K562 (cell line): ENCODE measurements around the gene SEZ6L. TPM values are rescaled to one million over a fixed set of nuclear protein-coding genes. Genes with fewer than 3 reads are reported as not detected.
A peak's percentile ranks its signal among the peaks of the same experiment; 100 is the strongest.

Experiments
- CBX3 ChIP-seq, 2 experiments: IDR thresholded peaks; 1 replicate in 1 of 2; 2 replicates in 1 of 2; pipeline ENCODE4 v1.6.1; 2012; ENCODE audit warnings: inconsistent platforms in 2 of 2, low read length in 2 of 2, borderline replicate concordance in 1 of 2, control low read depth in 1 of 2
- CSDE1 ChIP-seq, 2 experiments: fragments of 450-650 bp; IDR thresholded peaks; 2 replicates each; pipeline ENCODE4 v1.6.1; 2016; ENCODE audit warnings: mild to moderate bottlenecking in 1 of 2
- FUS ChIP-seq: fragments of 200-400 bp; formaldehyde crosslinking; optimal IDR thresholded peaks from 2 replicates; pipeline ENCODE3; 2017; ENCODE audit warnings: low read depth, low read length
- GTF2B ChIP-seq: IDR thresholded peaks from 2 replicates; pipeline ENCODE4 v1.6.1; 2011; ENCODE audit not compliant: insufficient read length; ENCODE audit errors: extremely low read depth
- MEIS2 ChIP-seq: fragments of 450-650 bp; IDR thresholded peaks from 2 replicates; pipeline ENCODE4 v1.6.1; 2014; ENCODE audit warnings: mild to moderate bottlenecking; ENCODE audit not compliant: partially characterized antibody
- PRMT5 ChIP-seq: sonication (generic); formaldehyde crosslinking; IDR thresholded peaks from 2 replicates; pipeline ENCODE4 v1.5.0; 2020; ENCODE audit warnings: missing genetic modification reagents
- SMARCA4 ChIP-seq: fragments of 450-650 bp; IDR thresholded peaks from 2 replicates; pipeline ENCODE4 v1.6.1; 2016
- SRSF3 ChIP-seq: fragments of 200-400 bp; formaldehyde crosslinking; IDR thresholded peaks from 2 replicates; pipeline ENCODE4 v1.6.1; 2016; ENCODE audit warnings: mild to moderate bottlenecking, low read length, moderate library complexity; ENCODE audit not compliant: insufficient read depth
- TCF7L2 ChIP-seq: fragments of 150-350 bp; IDR thresholded peaks from 2 replicates; pipeline ENCODE4 v1.6.1; 2016; ENCODE audit warnings: low read depth, mild to moderate bottlenecking, low read length, moderate library complexity
- ZBTB8A ChIP-seq: fragments of 450-650 bp; IDR thresholded peaks from 2 replicates; pipeline ENCODE4 v1.6.1; 2018; ENCODE audit warnings: mild to moderate bottlenecking, moderate library complexity; ENCODE audit not compliant: partially characterized antibody
- ZNF12 ChIP-seq: sonication (generic); formaldehyde crosslinking; IDR thresholded peaks from 2 replicates; pipeline ENCODE4 v1.4.0; 2020; ENCODE audit warnings: mild to moderate bottlenecking, missing genetic modification reagents
- ZNF232 ChIP-seq: sonication (generic); formaldehyde crosslinking; IDR thresholded peaks from 2 replicates; pipeline ENCODE4 v1.8.0; 2022; ENCODE audit warnings: mild to moderate bottlenecking, missing genetic modification reagents
- ZNF436 ChIP-seq: fragments of 250-450, 450-650 bp; sonication (Bioruptor Pico); formaldehyde crosslinking; IDR thresholded peaks from 2 replicates; pipeline ENCODE4 v1.7.0; 2020; ENCODE audit warnings: mild to moderate bottlenecking
- ZNF583 ChIP-seq: fragments of 250-450 bp; sonication (Bioruptor Pico); IDR thresholded peaks from 2 replicates; pipeline ENCODE4 v1.4.0; 2020
- polyA plus RNA-seq, 8 experiments: library from polyadenylated mRNA; depleted of rRNA in 4 of 8; stranded (reverse) in 5 of 8; unstranded in 3 of 8; fragments of >200 nt; fragmentation: Nextera tagmentation in 2 of 8; fragmentation: Illumina TruSeq in 1 of 8; extraction: Ambion mirVana in 2 of 8; extraction: Trizol in 1 of 8; gene quantifications; 2 replicates each; pipeline versions ENCODE4 v1.2.1 to v1.2.3, GENCODE V29; 2011 to 2014; ENCODE audit warnings: inconsistent platforms in 1 of 8, missing spikeins in 1 of 8
- total RNA-seq, 7 experiments: library from RNA; depleted of rRNA in 6 of 7; stranded (reverse); fragments of >200 nt in 6 of 7; fragmentation: Illumina TruSeq in 2 of 7; extraction: Trizol in 2 of 7; gene quantifications; 2 replicates each; pipeline versions ENCODE4 v1.2.1 to v1.2.3, GENCODE V29; 2011 to 2021; ENCODE audit warnings: low replicate concordance in 1 of 7
- TF ChIP-seq, protein P1 (sequence below): fragments of 250-450 bp; sonication (Bioruptor Pico); IDR thresholded peaks from 2 replicates; pipeline ENCODE4 v1.4.0; 2020
- TF ChIP-seq, protein P2 (sequence below): fragments of 200-800 bp; sonication (Bioruptor generic); IDR thresholded peaks from 2 replicates; pipeline ENCODE4 v1.6.1; 2017; ENCODE audit warnings: missing genetic modification characterization, missing compliant biosample characterization
- TF ChIP-seq, protein P3 (sequence below), 3 experiments: fragments of 200-800 bp in 1 of 3; fragments of 250-450 bp in 1 of 3; fragments of 450-650 bp in 1 of 3; sonication (Bioruptor Pico) in 1 of 3; sonication (Bioruptor generic) in 1 of 3; formaldehyde crosslinking in 1 of 3; IDR thresholded peaks; 2 replicates each; pipeline versions ENCODE4 v1.6.1 to v1.8.0; 2016 to 2022; ENCODE audit warnings: mild to moderate bottlenecking in 2 of 3, missing genetic modification characterization in 2 of 3, missing compliant biosample characterization in 1 of 3, moderate library complexity in 1 of 3

Gene SEZ6L
- total and polyA plus RNA-seq, 9 of the 15 experiments (the other 6 are each of a cell fraction or from before 2014, with no cell fraction given) = not detected

DNA sequence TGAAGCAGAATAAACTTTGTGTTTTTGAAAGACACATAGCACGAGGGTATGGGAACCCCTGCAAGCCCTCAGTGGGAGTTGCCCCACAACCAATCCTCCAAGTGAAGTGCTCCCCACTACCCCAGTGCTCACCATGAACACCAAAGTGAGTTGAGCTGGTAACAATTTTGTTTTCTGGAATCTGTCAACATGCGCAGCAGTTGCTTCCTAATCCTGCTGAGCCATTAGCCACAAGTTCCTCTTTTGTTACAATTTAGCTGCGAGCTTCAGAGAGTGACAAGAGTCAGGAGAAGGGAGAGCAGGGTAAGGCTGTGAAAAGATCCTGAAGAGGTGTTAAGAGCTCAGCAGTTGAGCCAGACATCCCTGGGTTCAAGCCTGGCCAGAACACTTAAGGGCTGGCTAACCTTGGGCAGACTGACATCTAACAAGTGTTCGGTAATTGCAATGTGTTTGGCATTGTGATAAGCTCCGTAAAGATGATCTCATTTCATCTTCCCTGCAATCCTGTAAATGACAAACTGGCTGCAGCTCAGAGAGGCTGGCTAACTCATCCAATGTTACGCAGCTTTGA, 235.7 kb downstream of the SEZ6L start (continued):
- TF ChIP-seq GTF2B (no peak), SMARCA4 (peak; percentile 99), ZNF12 (no peak), ZBTB8A (no peak), ZNF232 (no peak), CSDE1 (IDR thresholded peaks at IDR 0.05) (no peak), MEIS2 (peak; percentile 99), FUS (no peak), SRSF3 (no peak), ZNF436 (CRISPR knock-in tag) (no peak), ZNF583 (no peak), TCF7L2 (no peak), CBX3 (IDR thresholded peaks at IDR 0.05; ENCODE audit: borderline replicate concordance in 1 of 2, low read length in 2 of 2) (no peak), PRMT5 (no peak)
- TF ChIP-seq, protein P1, sequence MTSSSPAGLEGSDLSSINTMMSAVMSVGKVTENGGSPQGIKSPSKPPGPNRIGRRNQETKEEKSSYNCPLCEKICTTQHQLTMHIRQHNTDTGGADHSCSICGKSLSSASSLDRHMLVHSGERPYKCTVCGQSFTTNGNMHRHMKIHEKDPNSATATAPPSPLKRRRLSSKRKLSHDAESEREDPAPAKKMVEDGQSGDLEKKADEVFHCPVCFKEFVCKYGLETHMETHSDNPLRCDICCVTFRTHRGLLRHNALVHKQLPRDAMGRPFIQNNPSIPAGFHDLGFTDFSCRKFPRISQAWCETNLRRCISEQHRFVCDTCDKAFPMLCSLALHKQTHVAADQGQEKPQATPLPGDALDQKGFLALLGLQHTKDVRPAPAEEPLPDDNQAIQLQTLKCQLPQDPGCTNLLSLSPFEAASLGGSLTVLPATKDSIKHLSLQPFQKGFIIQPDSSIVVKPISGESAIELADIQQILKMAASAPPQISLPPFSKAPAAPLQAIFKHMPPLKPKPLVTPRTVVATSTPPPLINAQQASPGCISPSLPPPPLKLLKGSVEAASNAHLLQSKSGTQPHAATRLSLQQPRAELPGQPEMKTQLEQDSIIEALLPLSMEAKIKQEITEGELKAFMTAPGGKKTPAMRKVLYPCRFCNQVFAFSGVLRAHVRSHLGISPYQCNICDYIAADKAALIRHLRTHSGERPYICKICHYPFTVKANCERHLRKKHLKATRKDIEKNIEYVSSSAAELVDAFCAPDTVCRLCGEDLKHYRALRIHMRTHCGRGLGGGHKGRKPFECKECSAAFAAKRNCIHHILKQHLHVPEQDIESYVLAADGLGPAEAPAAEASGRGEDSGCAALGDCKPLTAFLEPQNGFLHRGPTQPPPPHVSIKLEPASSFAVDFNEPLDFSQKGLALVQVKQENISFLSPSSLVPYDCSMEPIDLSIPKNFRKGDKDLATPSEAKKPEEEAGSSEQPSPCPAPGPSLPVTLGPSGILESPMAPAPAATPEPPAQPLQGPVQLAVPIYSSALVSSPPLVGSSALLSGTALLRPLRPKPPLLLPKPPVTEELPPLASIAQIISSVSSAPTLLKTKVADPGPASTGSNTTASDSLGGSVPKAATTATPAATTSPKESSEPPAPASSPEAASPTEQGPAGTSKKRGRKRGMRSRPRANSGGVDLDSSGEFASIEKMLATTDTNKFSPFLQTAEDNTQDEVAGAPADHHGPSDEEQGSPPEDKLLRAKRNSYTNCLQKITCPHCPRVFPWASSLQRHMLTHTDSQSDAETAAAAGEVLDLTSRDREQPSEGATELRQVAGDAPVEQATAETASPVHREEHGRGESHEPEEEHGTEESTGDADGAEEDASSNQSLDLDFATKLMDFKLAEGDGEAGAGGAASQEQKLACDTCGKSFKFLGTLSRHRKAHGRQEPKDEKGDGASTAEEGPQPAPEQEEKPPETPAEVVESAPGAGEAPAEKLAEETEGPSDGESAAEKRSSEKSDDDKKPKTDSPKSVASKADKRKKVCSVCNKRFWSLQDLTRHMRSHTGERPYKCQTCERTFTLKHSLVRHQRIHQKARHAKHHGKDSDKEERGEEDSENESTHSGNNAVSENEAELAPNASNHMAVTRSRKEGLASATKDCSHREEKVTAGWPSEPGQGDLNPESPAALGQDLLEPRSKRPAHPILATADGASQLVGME = no peak
- TF ChIP-seq, protein P2, sequence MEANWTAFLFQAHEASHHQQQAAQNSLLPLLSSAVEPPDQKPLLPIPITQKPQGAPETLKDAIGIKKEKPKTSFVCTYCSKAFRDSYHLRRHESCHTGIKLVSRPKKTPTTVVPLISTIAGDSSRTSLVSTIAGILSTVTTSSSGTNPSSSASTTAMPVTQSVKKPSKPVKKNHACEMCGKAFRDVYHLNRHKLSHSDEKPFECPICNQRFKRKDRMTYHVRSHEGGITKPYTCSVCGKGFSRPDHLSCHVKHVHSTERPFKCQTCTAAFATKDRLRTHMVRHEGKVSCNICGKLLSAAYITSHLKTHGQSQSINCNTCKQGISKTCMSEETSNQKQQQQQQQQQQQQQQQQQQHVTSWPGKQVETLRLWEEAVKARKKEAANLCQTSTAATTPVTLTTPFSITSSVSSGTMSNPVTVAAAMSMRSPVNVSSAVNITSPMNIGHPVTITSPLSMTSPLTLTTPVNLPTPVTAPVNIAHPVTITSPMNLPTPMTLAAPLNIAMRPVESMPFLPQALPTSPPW (CRISPR knock-in tag) = peak; percentile 66
- TF ChIP-seq, protein P3, sequence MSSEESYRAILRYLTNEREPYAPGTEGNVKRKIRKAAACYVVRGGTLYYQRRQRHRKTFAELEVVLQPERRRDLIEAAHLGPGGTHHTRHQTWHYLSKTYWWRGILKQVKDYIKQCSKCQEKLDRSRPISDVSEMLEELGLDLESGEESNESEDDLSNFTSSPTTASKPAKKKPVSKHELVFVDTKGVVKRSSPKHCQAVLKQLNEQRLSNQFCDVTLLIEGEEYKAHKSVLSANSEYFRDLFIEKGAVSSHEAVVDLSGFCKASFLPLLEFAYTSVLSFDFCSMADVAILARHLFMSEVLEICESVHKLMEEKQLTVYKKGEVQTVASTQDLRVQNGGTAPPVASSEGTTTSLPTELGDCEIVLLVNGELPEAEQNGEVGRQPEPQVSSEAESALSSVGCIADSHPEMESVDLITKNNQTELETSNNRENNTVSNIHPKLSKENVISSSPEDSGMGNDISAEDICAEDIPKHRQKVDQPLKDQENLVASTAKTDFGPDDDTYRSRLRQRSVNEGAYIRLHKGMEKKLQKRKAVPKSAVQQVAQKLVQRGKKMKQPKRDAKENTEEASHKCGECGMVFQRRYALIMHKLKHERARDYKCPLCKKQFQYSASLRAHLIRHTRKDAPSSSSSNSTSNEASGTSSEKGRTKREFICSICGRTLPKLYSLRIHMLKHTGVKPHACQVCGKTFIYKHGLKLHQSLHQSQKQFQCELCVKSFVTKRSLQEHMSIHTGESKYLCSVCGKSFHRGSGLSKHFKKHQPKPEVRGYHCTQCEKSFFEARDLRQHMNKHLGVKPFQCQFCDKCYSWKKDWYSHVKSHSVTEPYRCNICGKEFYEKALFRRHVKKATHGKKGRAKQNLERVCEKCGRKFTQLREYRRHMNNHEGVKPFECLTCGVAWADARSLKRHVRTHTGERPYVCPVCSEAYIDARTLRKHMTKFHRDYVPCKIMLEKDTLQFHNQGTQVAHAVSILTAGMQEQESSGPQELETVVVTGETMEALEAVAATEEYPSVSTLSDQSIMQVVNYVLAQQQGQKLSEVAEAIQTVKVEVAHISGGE (CRISPR knock-in tag; IDR thresholded peaks at IDR 0.05) = 0 out of 6 replicates have a peak, but pooled peaks of 1 of the 3 experiments have one; percentile 52
